H1 (cell line): ENCODE measurements around the gene PIGC. TPM values are rescaled to one million over a fixed set of nuclear protein-coding genes. Genes with fewer than 3 reads are reported as not detected.

ENCODE experiments used
- CTCF ChIA-PET: fragments of 300-600 bp; sonication (Branson Sonifier 250); formaldehyde crosslinking; loops from one replicate; lab custom pipeline; 2021; ENCODE audit not compliant: partially characterized antibody; lab: Charles Lee
- POLR2A ChIA-PET: fragments of 300-600 bp; sonication (Branson Sonifier 250); formaldehyde crosslinking; loops from one replicate; lab custom pipeline; 2021; ENCODE audit warnings: inconsistent platforms; ENCODE audit not compliant: partially characterized antibody; lab: Charles Lee
- DNase-seq, 2 experiments: peaks; one replicate each; pipeline versions ENCODE4 v3.0.0 to v3.0.0-alpha.2; 2010 to 2022; ENCODE audit warnings: low spot score in 2 of 2, low read depth in 1 of 2, mixed read lengths in 1 of 2
- FAIRE-seq: peaks from 2 replicates; lab custom pipeline; 2011; peaks lifted over from hg19 to GRCh38; lab: Jason Lieb, UNC
- H2AFZ ChIP-seq: 2 replicates; pipeline ENCODE4 v1.8.1; 2012; ENCODE audit warnings: low read length, inconsistent platforms
- H2AK5ac ChIP-seq: 2 replicates; pipeline ENCODE4 v1.6.1; 2013; ENCODE audit warnings: low read depth, low read length
- H2BK120ac ChIP-seq: replicated peaks from 2 replicates; pipeline ENCODE3; 2013; ENCODE audit warnings: low read depth, low read length, inconsistent platforms
- H2BK12ac ChIP-seq: 2 replicates; pipeline ENCODE4 v1.6.1; 2013; ENCODE audit warnings: low read depth, low read length
- H2BK15ac ChIP-seq: 2 replicates; pipeline ENCODE4 v1.6.1; 2013; ENCODE audit warnings: low read length
- H2BK20ac ChIP-seq: 2 replicates; pipeline ENCODE4 v1.6.1; 2013; ENCODE audit warnings: low read length
- H2BK5ac ChIP-seq: 2 replicates; pipeline ENCODE4 v1.6.1; 2013; ENCODE audit warnings: low read depth, low read length
- H3K14ac ChIP-seq: 2 replicates; pipeline ENCODE4 v1.6.1; 2013; ENCODE audit warnings: inconsistent platforms; ENCODE audit not compliant: insufficient read length
- H3K18ac ChIP-seq: 2 replicates; pipeline ENCODE4 v1.6.1; 2013; ENCODE audit warnings: low read length; ENCODE audit errors: extremely low read depth
- H3K23ac ChIP-seq: 2 replicates; pipeline ENCODE4 v1.6.1; 2013; ENCODE audit warnings: inconsistent platforms; ENCODE audit not compliant: insufficient read length
- H3K23me2 ChIP-seq: 2 replicates; pipeline ENCODE4 v1.6.1; 2013; ENCODE audit warnings: low read depth, low read length
- H3K27ac ChIP-seq: 2 replicates; pipeline ENCODE4 v1.6.1; 2011; ENCODE audit warnings: low read depth, low read length, inconsistent platforms
- H3K27me3 ChIP-seq, 4 experiments: replicated peaks in 1 of 4; 1 replicate in 1 of 4; 2 replicates in 3 of 4; pipeline versions ENCODE4 v1.6.1 to v1.8.1; 2011 to 2013; ENCODE audit warnings: low read length in 3 of 4, mild to moderate bottlenecking in 3 of 4, inconsistent platforms in 2 of 4, mixed read lengths in 2 of 4, moderate library complexity in 1 of 4; ENCODE audit not compliant: control insufficient read depth in 3 of 4, insufficient read depth in 3 of 4; ENCODE audit errors: extremely low read depth in 1 of 4
- H3K36me3 ChIP-seq, 4 experiments: 2 replicates each; pipeline versions ENCODE4 v1.6.1 to v1.8.1; 2011 to 2013; ENCODE audit warnings: mild to moderate bottlenecking in 4 of 4, low read length in 3 of 4, moderate library complexity in 2 of 4, control low read depth in 1 of 4, inconsistent platforms in 1 of 4; ENCODE audit not compliant: insufficient read depth in 4 of 4, control insufficient read depth in 2 of 4
- H3K4ac ChIP-seq: replicated peaks from 2 replicates; pipeline ENCODE3; 2013; ENCODE audit warnings: low read length, low read depth, mixed read lengths, inconsistent platforms; ENCODE audit not compliant: insufficient read length
- H3K4me1 ChIP-seq, 4 experiments: replicated peaks in 1 of 4; 1 replicate in 1 of 4; 2 replicates in 3 of 4; pipeline versions ENCODE4 v1.6.1 to v1.8.1; 2011 to 2013; ENCODE audit warnings: low read length in 3 of 4, inconsistent platforms in 2 of 4, mixed read lengths in 1 of 4; ENCODE audit not compliant: insufficient read depth in 4 of 4, control insufficient read depth in 3 of 4
- H3K4me2 ChIP-seq, 2 experiments: 2 replicates each; pipeline versions ENCODE4 v1.6.1 to v1.8.1; 2011 to 2013; ENCODE audit warnings: low read depth in 2 of 2, low read length in 2 of 2, control low read depth in 1 of 2, inconsistent platforms in 1 of 2, mild to moderate bottlenecking in 1 of 2; ENCODE audit not compliant: insufficient read depth in 1 of 2
- H3K4me3 ChIP-seq, 4 experiments: fragments of 200-600, 300-600 bp in 1 of 4; sonication (generic), shearing (Covaris generic), sonication (Bioruptor Twin) in 1 of 4; 2 replicates each; pipeline versions ENCODE4 v1.5.1 to v1.8.1; 2011 to 2016; ENCODE audit warnings: low read length in 4 of 4, low read depth in 3 of 4, control low read depth in 2 of 4, inconsistent platforms in 2 of 4, mild to moderate bottlenecking in 2 of 4, mixed read lengths in 1 of 4, moderate library complexity in 1 of 4; ENCODE audit not compliant: insufficient read depth in 2 of 4; ENCODE audit errors: extremely low read depth in 1 of 4
- H3K56ac ChIP-seq: replicated peaks from 2 replicates; pipeline ENCODE3; 2013; ENCODE audit warnings: low read depth, mild to moderate bottlenecking, mixed read lengths, low read length, inconsistent platforms; ENCODE audit not compliant: insufficient read length
- H3K79me1 ChIP-seq: 2 replicates; pipeline ENCODE4 v1.6.1; 2013; ENCODE audit warnings: low read depth, low read length, control low read depth
- H3K79me2 ChIP-seq, 2 experiments: 2 replicates each; pipeline versions ENCODE4 v1.6.1 to v1.8.1; 2012 to 2013; ENCODE audit warnings: low read length in 2 of 2, mild to moderate bottlenecking in 2 of 2, inconsistent platforms in 1 of 2; ENCODE audit not compliant: insufficient read depth in 2 of 2, control insufficient read depth in 1 of 2
- H3K9ac ChIP-seq, 4 experiments: replicated peaks in 1 of 4; 1 replicate in 1 of 4; 2 replicates in 3 of 4; pipeline versions ENCODE4 v1.6.1 to v1.8.1; 2011 to 2013; ENCODE audit warnings: low read depth in 3 of 4, low read length in 3 of 4, control low read depth in 2 of 4, mild to moderate bottlenecking in 2 of 4, moderate library complexity in 2 of 4, inconsistent platforms in 1 of 4; ENCODE audit errors: extremely low read depth in 1 of 4
- H3K9me3 ChIP-seq, 2 experiments: 2 replicates each; pipeline versions ENCODE4 v1.6.1 to v1.8.1; 2012 to 2013; ENCODE audit warnings: mild to moderate bottlenecking in 2 of 2, moderate library complexity in 2 of 2, control low read depth in 1 of 2, inconsistent platforms in 1 of 2, low read depth in 1 of 2, low read length in 1 of 2, mixed read lengths in 1 of 2; ENCODE audit not compliant: insufficient read depth in 2 of 2
- H4K20me1 ChIP-seq, 2 experiments: replicated peaks in 1 of 2; 2 replicates each; pipeline versions ENCODE3 to v1.8.1; 2011 to 2013; ENCODE audit warnings: inconsistent platforms in 2 of 2, low read length in 2 of 2, mild to moderate bottlenecking in 1 of 2; ENCODE audit not compliant: insufficient read depth in 2 of 2, control insufficient read depth in 1 of 2
- H4K5ac ChIP-seq: 2 replicates; pipeline ENCODE4 v1.6.1; 2013; ENCODE audit warnings: low read length, low read depth, mixed read lengths, inconsistent platforms; ENCODE audit not compliant: insufficient read length
- H4K8ac ChIP-seq: 2 replicates; pipeline ENCODE4 v1.8.0; 2013; ENCODE audit warnings: mild to moderate bottlenecking, moderate library complexity, low read length, inconsistent platforms; ENCODE audit not compliant: insufficient read depth; ENCODE audit errors: extremely low read depth
- H4K91ac ChIP-seq: replicated peaks from 2 replicates; pipeline ENCODE3; 2013; ENCODE audit warnings: low read length, mixed read lengths, inconsistent platforms; ENCODE audit not compliant: insufficient read length
- CEBPB ChIP-seq: IDR thresholded peaks from 2 replicates; pipeline ENCODE4 v1.6.1; 2012; ENCODE audit warnings: low read depth, low read length
- CHD1 ChIP-seq: IDR thresholded peaks from 2 replicates; pipeline ENCODE4 v1.6.1; 2012; ENCODE audit warnings: low read depth, low read length, improper control_type of control experiment
- EGR1 ChIP-seq: IDR thresholded peaks from 2 replicates; pipeline ENCODE4 v1.6.1; 2011; ENCODE audit warnings: low read depth, low read length, borderline replicate concordance
- HDAC2 ChIP-seq, 2 experiments: fragments of 300-600 bp in 1 of 2; sonication (generic) in 1 of 2; IDR thresholded peaks; 2 replicates each; pipeline ENCODE4 v1.6.1; 2011 to 2012; ENCODE audit warnings: low read depth in 2 of 2, low read length in 2 of 2, mild to moderate bottlenecking in 2 of 2, moderate library complexity in 2 of 2, borderline replicate concordance in 1 of 2, inconsistent platforms in 1 of 2
- MAFK ChIP-seq: IDR thresholded peaks from 2 replicates; pipeline ENCODE4 v1.6.1; 2012; ENCODE audit warnings: low read depth, mild to moderate bottlenecking, improper control_type of control experiment, low read length
- NRF1 ChIP-seq: IDR thresholded peaks from 2 replicates; pipeline ENCODE4 v1.6.1; 2011; ENCODE audit warnings: mild to moderate bottlenecking, low read depth, low read length, improper control_type of control experiment
- POLR2A ChIP-seq, 2 experiments: IDR thresholded peaks; 1 replicate in 1 of 2; 2 replicates in 1 of 2; pipeline ENCODE4 v1.6.1; 2011; ENCODE audit warnings: low read depth in 2 of 2, low read length in 2 of 2, mild to moderate bottlenecking in 2 of 2; ENCODE audit errors: control extremely low read depth in 1 of 2
- RNF2 ChIP-seq: fragments of 200-900, 300-1000 bp; sonication (generic); IDR thresholded peaks from 2 replicates; pipeline ENCODE4 v1.7.1; 2016; ENCODE audit warnings: borderline replicate concordance, low read depth, mild to moderate bottlenecking, antibody characterized with exemption, low read length; ENCODE audit not compliant: poor library complexity, severe bottlenecking; ENCODE audit errors: missing control alignments
- SIRT6 ChIP-seq: IDR thresholded peaks from one replicate; pipeline ENCODE4 v1.7.1; 2012; ENCODE audit warnings: low read length, inconsistent platforms
- SIX5 ChIP-seq: IDR thresholded peaks from 2 replicates; pipeline ENCODE4 v1.6.1; 2011; ENCODE audit warnings: mild to moderate bottlenecking, low read depth, low read length
- TAF1 ChIP-seq: IDR thresholded peaks from 2 replicates; pipeline ENCODE4 v1.6.1; 2011; ENCODE audit warnings: mild to moderate bottlenecking, low read depth, low read length
- TAF7 ChIP-seq: optimal IDR thresholded peaks from 2 replicates; pipeline ENCODE3; 2011; ENCODE audit warnings: low read depth, mild to moderate bottlenecking, inconsistent platforms, low read length, moderate library complexity, borderline replicate concordance
- YY1 ChIP-seq: IDR thresholded peaks from 2 replicates; pipeline ENCODE4 v1.6.1; 2011; ENCODE audit warnings: low read depth, mild to moderate bottlenecking, low read length
- polyA plus RNA-seq, 7 experiments: library from polyadenylated mRNA; depleted of rRNA in 3 of 7; stranded (reverse) in 5 of 7; unstranded in 2 of 7; fragments of >200 nt in 5 of 7; fragments of 200-250 nt in 2 of 7; gene quantifications; 1 replicate in 5 of 7; 2 replicates in 1 of 7; 4 replicates in 1 of 7; pipeline versions ENCODE4 v1.2.1 to v1.2.3, GENCODE V29; 2011 to 2013; ENCODE audit warnings: missing spikeins in 2 of 7, mixed read lengths in 2 of 7
- total RNA-seq: library from RNA; stranded (reverse); fragmentation: NEBNext Ultra II Directional; extraction: Animal tissue kit (Norgen Biotek cat#: 25700); gene quantifications from 2 replicates; pipeline ENCODE4 v1.2.1, GENCODE V29; 2021

The PIGC gene
- total and polyA plus RNA-seq, 2 of the 8 experiments (the other 6 are each of a cell fraction or from before 2014, with no cell fraction given): 21.0 to 39.3 TPM

DNA sequence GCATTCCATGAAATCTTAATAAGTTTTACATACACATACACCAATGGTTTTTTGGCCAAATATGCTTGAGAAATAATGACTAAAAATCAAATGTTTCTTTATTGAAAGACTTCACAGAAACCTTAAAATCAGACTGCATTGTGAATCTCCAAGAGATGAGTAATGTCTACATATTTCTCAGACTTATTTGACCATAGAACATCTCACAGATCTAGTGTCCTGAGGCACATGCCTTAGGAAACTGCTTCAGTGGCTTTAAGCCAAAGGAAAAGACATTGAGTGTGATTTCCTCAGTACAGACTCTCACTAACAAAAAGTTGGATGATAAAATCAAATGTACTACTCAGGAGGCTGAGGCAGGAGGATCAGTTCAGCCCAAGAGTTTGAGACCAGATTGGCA is 29.5 kb downstream of the PIGC start:
- DNase-seq: no peak
- no peak overlapping the region for H2BK12ac ChIP-seq
- H3K18ac ChIP-seq: no peak overlapping the region
- no peaks in the 10 kb centered on the region for H3K23me2 ChIP-seq
- no peak overlapping the region for H2BK20ac ChIP-seq
- no peak overlapping the region for H2BK5ac ChIP-seq
- H2AFZ ChIP-seq: no peak overlapping the region
- H4K8ac ChIP-seq: no peak overlapping the region
- no peaks in the 10 kb centered on the region for H3K27me3 ChIP-seq
- H2BK120ac ChIP-seq: no peak overlapping the region
- ChIA-PET POLR2A (no interaction called here), CTCF (interaction anchor here (0.7 to 6.1 kb wide), 3 partner anchors 11 to 105 kb away, joined by 3 to 32 read pairs (median 3); no protein-coding TSS in a partner anchor)
- no peak overlapping the region for H3K9ac ChIP-seq
- no peak overlapping the region for H2AK5ac ChIP-seq
- no peak for TF ChIP-seq NRF1
- TF ChIP-seq TAF1: no peak
- no peak for TF ChIP-seq CHD1
- no peak for TF ChIP-seq SIX5
- no peak for TF ChIP-seq HDAC2 (IDR thresholded peaks at IDR 0.05; ENCODE audit: borderline replicate concordance in 1 of 2, low read depth in 2 of 2, low read length in 2 of 2)
- TF ChIP-seq POLR2A (IDR thresholded peaks at IDR 0.05; ENCODE audit: control extremely low read depth in 1 of 2, low read depth in 2 of 2, low read length in 2 of 2): no peak
- no peak for TF ChIP-seq EGR1
- TF ChIP-seq RNF2: no peak
- no peak for TF ChIP-seq YY1
- no peak for TF ChIP-seq TAF7
- TF ChIP-seq SIRT6: no peak
- TF ChIP-seq MAFK: no peak
- no peak for TF ChIP-seq CEBPB
- H3K56ac ChIP-seq: no peak overlapping the region
- no peaks in the 10 kb centered on the region for H3K79me1 ChIP-seq
- no peak overlapping the region for H2BK15ac ChIP-seq
- no peaks in the 10 kb centered on the region for H3K79me2 ChIP-seq
- no peak overlapping the region for H3K4ac ChIP-seq
- no peak overlapping the region for H3K14ac ChIP-seq
- no peak overlapping the region for H3K27ac ChIP-seq
- H3K4me1 ChIP-seq: peaks cover 0 to 4% (median 0%) of the 10 kb centered on the region in 4 experiments; a peak in 1 of 7 replicates
- no peaks in the 10 kb centered on the region for H3K36me3 ChIP-seq
- no peak overlapping the region for H4K91ac ChIP-seq
- no peak for FAIRE-seq
- H3K9me3 ChIP-seq: no peaks in the 10 kb centered on the region
- no peak overlapping the region for H3K4me3 ChIP-seq
- no peak overlapping the region for H3K4me2 ChIP-seq
- H4K20me1 ChIP-seq: no peaks in the 10 kb centered on the region
- H4K5ac ChIP-seq: no peak overlapping the region
- H3K23ac ChIP-seq: no peak overlapping the region
